ENCODE data around the gene PDGFB.

PDGFB gene

DNA sequence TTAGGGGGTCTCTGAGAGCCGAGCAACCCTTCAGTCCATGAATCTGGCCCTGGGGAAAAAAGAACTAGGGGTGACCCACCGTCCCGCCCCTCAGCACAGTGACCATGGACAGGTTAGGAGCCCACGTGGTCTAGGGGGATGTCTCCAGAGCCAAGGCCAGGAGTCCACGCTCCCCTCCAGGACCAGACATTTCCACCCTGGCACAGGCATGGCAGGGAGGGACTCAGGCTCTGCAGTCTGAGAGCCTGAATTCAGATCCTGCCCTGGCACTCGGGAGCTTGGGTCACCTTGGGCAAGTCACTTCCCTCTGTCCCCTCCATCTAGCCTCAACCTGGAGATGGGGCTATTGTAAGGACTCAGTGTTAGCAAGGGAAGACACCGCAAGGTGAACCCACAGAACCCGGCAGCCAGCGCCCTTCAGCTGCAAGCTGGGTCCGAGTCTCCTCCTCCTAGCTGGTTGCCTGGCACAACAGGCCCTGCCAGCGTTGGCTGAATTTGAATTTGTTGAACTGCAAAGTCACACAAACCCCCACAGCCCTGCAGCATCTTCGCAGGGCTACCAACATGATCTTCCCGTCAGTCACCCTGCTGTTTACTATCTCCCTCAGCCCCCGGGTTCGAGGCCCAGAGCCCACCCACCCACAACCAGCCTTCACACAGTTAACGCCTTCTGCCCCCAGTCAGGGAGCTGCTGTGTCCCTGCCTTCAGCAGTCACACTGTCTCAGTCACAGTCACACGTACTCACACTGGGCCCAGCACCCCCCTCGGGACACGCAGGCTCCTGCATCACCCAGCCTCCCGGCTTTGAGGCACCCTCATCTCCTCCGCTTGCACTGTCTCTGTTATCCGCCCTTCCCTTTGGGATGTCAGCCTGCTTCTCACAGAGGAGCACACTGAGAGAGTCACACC, 603 bp upstream of the PDGFB start:
- Histone ChIP-seq H3K27ac (peak overlapping the region in 1 of 2 donors; percentile 31), H3K4me3 (peak overlapping the region; percentile 75)
- no peak for DNase-seq (ENCODE audit: low spot score)
- no peak for TF ChIP-seq CTCF (IDR thresholded peaks at IDR 0.05)

GRCh38 chr22:39244136-39244495, 666 bp downstream of the PDGFB start:
- no peak for TF ChIP-seq CTCF (IDR thresholded peaks at IDR 0.05)
- no peak for DNase-seq (ENCODE audit: low spot score)
- H3K4me3 ChIP-seq, result peak overlapping the region; percentile 75
- H3K27ac ChIP-seq, result peak overlapping the region; percentile 27 to 70

- TF ChIP-seq CTCF (IDR thresholded peaks at IDR 0.05), result no peak
- Histone ChIP-seq H3K4me3 (peak overlapping the region; percentile 75), H3K27ac (peak overlapping the region; percentile 27 to 70)
- no peak for DNase-seq (ENCODE audit: low spot score)
Measured at GRCh38 chr22:39243439-39244135, 1.2 kb downstream of the PDGFB start.

GRCh38 chr22:39242595-39243438, 2.0 kb downstream of the PDGFB start:
- no peak for DNase-seq (ENCODE audit: low spot score)
- peak overlapping the region; percentile 75 for H3K4me3 ChIP-seq
- TF ChIP-seq CTCF (IDR thresholded peaks at IDR 0.05), result no peak
- H3K27ac ChIP-seq, result peak overlapping the region in 1 of 2 donors; percentile 70

DNA sequence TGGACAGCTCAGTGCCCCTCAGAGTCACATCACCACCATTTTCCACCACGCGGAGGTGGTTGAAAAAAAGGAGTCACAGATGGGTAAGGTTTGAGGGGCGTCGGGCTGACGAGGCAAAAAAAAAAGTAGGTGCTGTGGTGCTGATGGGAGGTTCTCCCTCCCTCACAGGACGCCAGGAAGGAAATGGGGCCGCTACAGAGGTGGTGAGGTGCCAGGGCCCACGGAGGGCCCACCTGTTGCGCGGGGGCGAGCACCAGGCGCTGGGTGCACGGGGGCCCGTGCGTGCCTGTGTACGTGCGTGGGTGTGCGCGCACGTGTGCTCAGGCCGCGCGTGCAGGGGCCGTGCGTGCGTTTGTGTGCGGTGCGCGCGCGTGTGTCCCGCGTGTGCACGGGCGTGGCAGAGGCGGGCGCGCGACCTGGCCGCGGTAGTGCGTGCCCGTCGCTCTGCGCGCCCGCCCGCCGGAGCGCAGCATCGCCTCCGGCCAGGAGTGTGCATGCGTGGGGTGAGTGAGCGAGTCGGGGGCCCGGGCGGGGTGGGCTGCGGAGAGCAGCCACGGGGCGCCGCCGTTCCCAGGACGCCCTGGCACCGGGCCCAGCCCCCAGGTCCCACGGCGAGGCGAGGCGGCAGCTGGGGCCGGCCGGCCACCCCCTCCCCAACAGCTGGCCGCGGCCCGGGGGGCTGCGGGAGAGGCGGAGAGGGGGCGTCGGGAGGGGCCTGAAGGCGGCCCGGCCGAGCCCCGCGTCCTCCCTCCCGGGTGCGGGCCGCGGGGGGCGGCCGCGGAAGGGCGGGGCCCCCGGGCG, 2.8 kb downstream of the PDGFB start:
- Histone ChIP-seq H3K4me3 (peak overlapping the region; percentile 75), H3K27ac (peak overlapping the region in 1 of 2 donors; percentile 70)
- TF ChIP-seq CTCF (IDR thresholded peaks at IDR 0.05), result no peak
- DNase-seq (ENCODE audit: low spot score), result no peak

Data from coronary artery (tissue), 2 donors.